Measurements from ENCODE around the gene JAG1. TPM values are rescaled to one million over a fixed set of nuclear protein-coding genes. Genes with fewer than 3 reads are reported as not detected.

JAG1 gene
- total and polyA plus RNA-seq, 9 of the 15 experiments (the other 6 are each of a cell fraction or from before 2014, with no cell fraction given): 0.04 to 0.40 (median 0.07) TPM

DNA sequence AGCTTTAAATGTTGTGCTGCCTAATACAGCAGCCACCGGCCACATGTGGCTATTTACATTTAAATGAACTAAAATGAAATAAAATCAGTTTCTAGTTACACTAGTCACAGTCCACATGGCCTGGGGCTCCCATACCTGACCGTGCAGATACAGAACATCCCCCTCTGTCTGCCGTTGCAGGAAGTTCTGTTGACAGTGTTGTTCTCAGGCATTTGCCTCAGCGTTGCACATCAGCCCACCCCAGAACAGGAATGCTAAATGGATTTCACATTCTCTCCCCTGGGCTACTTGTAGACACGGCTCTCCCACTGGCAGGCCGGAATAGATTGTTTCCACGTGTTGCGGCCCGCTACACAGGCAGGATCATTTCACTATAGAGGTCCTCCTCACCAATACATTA, 26.3 kb downstream of the JAG1 start:
- Histone ChIP-seq H3K27me3 (ENCODE audit: control insufficient read depth in 2 of 2, insufficient read depth in 2 of 2, low read length in 2 of 2) (peaks cover 3 to 21% of the 10 kb centered on the region in 2 experiments; a peak in 2 of 5 replicates), H3K36me3 (ENCODE audit: control insufficient read depth, insufficient read depth, low read length) (no peaks in the 10 kb centered on the region), H3K9ac (ENCODE audit: insufficient read depth in 1 of 2, low read depth in 2 of 2, low read length in 2 of 2) (no peak overlapping the region), H2AFZ (ENCODE audit: low read depth, low read length) (no peak overlapping the region), H3K27ac (ENCODE audit: extremely low read depth, low read depth, low read length) (no peak overlapping the region), H3K4me1 (replicated peaks in 1 of 2; ENCODE audit: control insufficient read depth in 2 of 2, insufficient read depth in 2 of 2, low read length in 2 of 2) (no peaks in the 10 kb centered on the region), H4K20me1 (replicated peaks; ENCODE audit: control insufficient read depth, insufficient read depth, low read length) (no peaks in the 10 kb centered on the region), H3K4me2 (ENCODE audit: insufficient read depth, low read length) (no peak overlapping the region), H3K9me3 (replicated peaks; ENCODE audit: control insufficient read depth, insufficient read depth, low read depth, low read length) (no peaks in the 10 kb centered on the region), H3K9me1 (ENCODE audit: control insufficient read depth, insufficient read depth, low read length) (no peaks in the 10 kb centered on the region), H3K4me3 (no peak overlapping the region), H3K79me2 (ENCODE audit: control insufficient read depth, insufficient read depth, low read length) (no peaks in the 10 kb centered on the region)
- in situ Hi-C loops (cut with MboI) (no loop called here), intact Hi-C loops (cut with micrococcal nuclease) (loop anchor here (5.0 kb wide), 1 partner anchor 95 kb away; no protein-coding TSS in a partner anchor)
- FAIRE-seq: no peak
- DNase-seq (ENCODE audit: extremely low read depth in 1 of 4, low spot score in 3 of 4): peak; percentile 11 to 18 (median 14)
- ATAC-seq: peak; percentile 86
- ChIA-PET POLR2A (no interaction called here), CTCF (ENCODE audit: low intra/inter-chr PET ratio) (no interaction called here)
- 13% methylated on average over 9 of the region's 9 CpGs for WGBS (ENCODE audit: insufficient coverage, low coverage, missing lambda C conversion rate)
- BruUV-seq (replicated peaks): no TSS peak
- TF ChIP-seq ELF4 (CRISPR knock-in tag; IDR thresholded peaks at IDR 0.05): no peak
- TF ChIP-seq, protein P1, sequence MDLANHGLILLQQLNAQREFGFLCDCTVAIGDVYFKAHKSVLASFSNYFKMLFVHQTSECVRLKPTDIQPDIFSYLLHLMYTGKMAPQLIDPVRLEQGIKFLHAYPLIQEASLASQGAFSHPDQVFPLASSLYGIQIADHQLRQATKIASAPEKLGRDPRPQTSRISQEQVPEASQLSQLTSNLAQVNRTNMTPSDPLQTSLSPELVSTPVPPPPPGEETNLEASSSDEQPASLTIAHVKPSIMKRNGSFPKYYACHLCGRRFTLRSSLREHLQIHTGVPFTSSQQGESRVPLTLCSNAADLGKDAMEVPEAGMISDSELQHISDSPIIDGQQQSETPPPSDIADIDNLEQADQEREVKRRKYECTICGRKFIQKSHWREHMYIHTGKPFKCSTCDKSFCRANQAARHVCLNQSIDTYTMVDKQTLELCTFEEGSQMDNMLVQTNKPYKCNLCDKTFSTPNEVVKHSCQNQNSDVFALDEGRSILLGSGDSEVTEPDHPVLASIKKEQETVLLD (IDR thresholded peaks at IDR 0.05): no peak
- peak in 1 of 2 experiments; percentile 41; a peak in 2 of 4 replicates for TF ChIP-seq RAD21 (CRISPR knock-in tag; conservative IDR thresholded peaks at IDR 0.05 in 1 of 2, IDR thresholded peaks at IDR 0.05 in 1 of 2)
- no peak for TF ChIP-seq ZNF445 (CRISPR knock-in tag; IDR thresholded peaks at IDR 0.05; ENCODE audit: low read depth)
- no peak for TF ChIP-seq ZNF12 (CRISPR knock-in tag; IDR thresholded peaks at IDR 0.05)
- no peak for TF ChIP-seq NR2C2 (CRISPR knock-in tag; IDR thresholded peaks at IDR 0.05)
- TF ChIP-seq NR2C2 (tag; IDR thresholded peaks at IDR 0.05): no peak
- TF ChIP-seq TAF9B (IDR thresholded peaks at IDR 0.05; ENCODE audit: partially characterized antibody): no peak
- no peak for TF ChIP-seq KAT7 (CRISPR knock-in tag; IDR thresholded peaks at IDR 0.05; ENCODE audit: borderline replicate concordance)
- no peak for TF ChIP-seq CC2D1A (IDR thresholded peaks at IDR 0.05)
- TF ChIP-seq ZNF140 (CRISPR knock-in tag; IDR thresholded peaks at IDR 0.05): no peak
- TF ChIP-seq SMC3 (conservative IDR thresholded peaks at IDR 0.05; ENCODE audit: insufficient read depth, low read depth, low read length): 0 out of 2 replicates have a peak, but pooled peaks have one; percentile 5
- TF ChIP-seq ZNF644 (tag; IDR thresholded peaks at IDR 0.05; ENCODE audit: low read depth): no peak
- TF ChIP-seq SMAD4 (CRISPR knock-in tag; conservative IDR thresholded peaks at IDR 0.05): no peak
- TF ChIP-seq, protein P2, sequence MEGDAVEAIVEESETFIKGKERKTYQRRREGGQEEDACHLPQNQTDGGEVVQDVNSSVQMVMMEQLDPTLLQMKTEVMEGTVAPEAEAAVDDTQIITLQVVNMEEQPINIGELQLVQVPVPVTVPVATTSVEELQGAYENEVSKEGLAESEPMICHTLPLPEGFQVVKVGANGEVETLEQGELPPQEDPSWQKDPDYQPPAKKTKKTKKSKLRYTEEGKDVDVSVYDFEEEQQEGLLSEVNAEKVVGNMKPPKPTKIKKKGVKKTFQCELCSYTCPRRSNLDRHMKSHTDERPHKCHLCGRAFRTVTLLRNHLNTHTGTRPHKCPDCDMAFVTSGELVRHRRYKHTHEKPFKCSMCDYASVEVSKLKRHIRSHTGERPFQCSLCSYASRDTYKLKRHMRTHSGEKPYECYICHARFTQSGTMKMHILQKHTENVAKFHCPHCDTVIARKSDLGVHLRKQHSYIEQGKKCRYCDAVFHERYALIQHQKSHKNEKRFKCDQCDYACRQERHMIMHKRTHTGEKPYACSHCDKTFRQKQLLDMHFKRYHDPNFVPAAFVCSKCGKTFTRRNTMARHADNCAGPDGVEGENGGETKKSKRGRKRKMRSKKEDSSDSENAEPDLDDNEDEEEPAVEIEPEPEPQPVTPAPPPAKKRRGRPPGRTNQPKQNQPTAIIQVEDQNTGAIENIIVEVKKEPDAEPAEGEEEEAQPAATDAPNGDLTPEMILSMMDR (IDR thresholded peaks at IDR 0.05 in 2 of 3, conservative IDR thresholded peaks at IDR 0.05 in 1 of 3; ENCODE audit: insufficient read depth in 2 of 3, low read depth in 1 of 3, low read length in 3 of 3): peak; percentile 36 to 49 (median 46); a peak in 5 of 6 replicates
- no peak for TF ChIP-seq HDAC8 (tag; IDR thresholded peaks at IDR 0.05)
- no peak for TF ChIP-seq ZNF133 (CRISPR knock-in tag; IDR thresholded peaks at IDR 0.05)
- TF ChIP-seq, protein P3, sequence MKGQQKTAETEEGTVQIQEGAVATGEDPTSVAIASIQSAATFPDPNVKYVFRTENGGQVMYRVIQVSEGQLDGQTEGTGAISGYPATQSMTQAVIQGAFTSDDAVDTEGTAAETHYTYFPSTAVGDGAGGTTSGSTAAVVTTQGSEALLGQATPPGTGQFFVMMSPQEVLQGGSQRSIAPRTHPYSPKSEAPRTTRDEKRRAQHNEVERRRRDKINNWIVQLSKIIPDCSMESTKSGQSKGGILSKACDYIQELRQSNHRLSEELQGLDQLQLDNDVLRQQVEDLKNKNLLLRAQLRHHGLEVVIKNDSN (CRISPR knock-in tag; IDR thresholded peaks at IDR 0.05): no peak
- TF ChIP-seq ZNF586 (CRISPR knock-in tag; conservative IDR thresholded peaks at IDR 0.05): no peak
- no peak for TF ChIP-seq CCNT2 (IDR thresholded peaks at IDR 0.05; ENCODE audit: borderline replicate concordance, extremely low read depth, insufficient read length, low read depth, low read length)
- no peak for TF ChIP-seq PRMT5 (CRISPR knock-in tag; IDR thresholded peaks at IDR 0.05)

All from K562 (cell line).